ENCODE results near the gene MGMT. TPM values are rescaled to one million over a fixed set of nuclear protein-coding genes. Genes with fewer than 3 reads are reported as not detected.

The MGMT gene
- total RNA-seq, 4 donors from 2014 or later, result 10.9 to 37.7 (median 16.0) TPM

DNA sequence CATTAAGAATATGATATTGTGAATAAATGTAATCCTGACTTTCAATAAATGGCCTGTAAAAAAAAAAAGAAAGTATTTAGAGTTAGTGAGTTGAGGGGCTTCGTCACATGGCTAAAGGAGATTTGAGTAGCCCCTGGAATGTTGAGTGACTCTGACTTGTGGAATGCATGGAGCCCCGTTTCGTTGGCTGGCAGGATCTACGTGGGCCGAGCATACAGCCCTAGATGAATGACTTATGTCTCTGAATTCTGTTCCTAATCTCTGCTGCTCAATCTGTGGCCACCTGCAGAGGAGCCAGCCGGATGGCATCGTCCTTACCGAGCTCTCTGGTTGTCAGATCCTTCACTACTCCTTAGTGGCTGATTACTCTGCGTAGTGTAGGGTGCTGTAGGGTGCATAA lies 155.7 kb downstream of the MGMT start:
- Histone ChIP-seq H3K27ac (no peak overlapping the region), H3K4me1 (no peaks in the 10 kb centered on the region), H3K4me3 (no peak overlapping the region), H3K9me3 (no peaks in the 10 kb centered on the region), H3K36me3 (no peaks in the 10 kb centered on the region), H3K27me3 (no peaks in the 10 kb centered on the region)
- TF ChIP-seq, protein P1, sequence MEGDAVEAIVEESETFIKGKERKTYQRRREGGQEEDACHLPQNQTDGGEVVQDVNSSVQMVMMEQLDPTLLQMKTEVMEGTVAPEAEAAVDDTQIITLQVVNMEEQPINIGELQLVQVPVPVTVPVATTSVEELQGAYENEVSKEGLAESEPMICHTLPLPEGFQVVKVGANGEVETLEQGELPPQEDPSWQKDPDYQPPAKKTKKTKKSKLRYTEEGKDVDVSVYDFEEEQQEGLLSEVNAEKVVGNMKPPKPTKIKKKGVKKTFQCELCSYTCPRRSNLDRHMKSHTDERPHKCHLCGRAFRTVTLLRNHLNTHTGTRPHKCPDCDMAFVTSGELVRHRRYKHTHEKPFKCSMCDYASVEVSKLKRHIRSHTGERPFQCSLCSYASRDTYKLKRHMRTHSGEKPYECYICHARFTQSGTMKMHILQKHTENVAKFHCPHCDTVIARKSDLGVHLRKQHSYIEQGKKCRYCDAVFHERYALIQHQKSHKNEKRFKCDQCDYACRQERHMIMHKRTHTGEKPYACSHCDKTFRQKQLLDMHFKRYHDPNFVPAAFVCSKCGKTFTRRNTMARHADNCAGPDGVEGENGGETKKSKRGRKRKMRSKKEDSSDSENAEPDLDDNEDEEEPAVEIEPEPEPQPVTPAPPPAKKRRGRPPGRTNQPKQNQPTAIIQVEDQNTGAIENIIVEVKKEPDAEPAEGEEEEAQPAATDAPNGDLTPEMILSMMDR (IDR thresholded peaks at IDR 0.05), result no peak
- no peak for DNase-seq
- intact Hi-C loops (cut with DNase I; ENCODE audit: low total_unique reads), result no loop called here

DNA sequence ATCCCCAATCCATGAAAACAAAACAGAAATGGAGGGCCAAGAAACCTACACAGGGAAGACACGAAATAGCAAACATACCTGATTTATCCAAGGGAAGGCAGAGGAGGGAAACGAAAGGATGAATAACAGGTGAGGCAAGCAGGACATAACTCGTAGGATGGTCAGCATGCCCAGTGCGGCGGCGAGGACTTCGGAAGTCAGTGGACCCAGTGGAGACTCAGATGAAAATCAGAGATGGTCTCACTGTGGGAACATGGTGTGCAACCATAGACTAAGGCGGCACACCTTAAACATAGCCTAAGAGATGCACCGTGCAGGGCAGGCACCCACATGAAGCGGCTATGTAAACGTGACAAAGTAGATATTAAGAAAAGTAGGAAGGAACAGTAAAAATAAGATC lies 157.5 kb downstream of the MGMT start:
- H3K4me3 ChIP-seq, result no peak overlapping the region
- H3K36me3 ChIP-seq, result no peaks in the 10 kb centered on the region
- no peaks in the 10 kb centered on the region for H3K27me3 ChIP-seq
- H3K27ac ChIP-seq, result no peak overlapping the region
- intact Hi-C loops (cut with DNase I; ENCODE audit: low total_unique reads), result no loop called here
- no peak for DNase-seq
- no peaks in the 10 kb centered on the region for H3K4me1 ChIP-seq
- H3K9me3 ChIP-seq, result no peaks in the 10 kb centered on the region
- TF ChIP-seq POLR2A (IDR thresholded peaks at IDR 0.05), result no peak
- TF ChIP-seq, protein P1 (IDR thresholded peaks at IDR 0.05), result no peak

DNA sequence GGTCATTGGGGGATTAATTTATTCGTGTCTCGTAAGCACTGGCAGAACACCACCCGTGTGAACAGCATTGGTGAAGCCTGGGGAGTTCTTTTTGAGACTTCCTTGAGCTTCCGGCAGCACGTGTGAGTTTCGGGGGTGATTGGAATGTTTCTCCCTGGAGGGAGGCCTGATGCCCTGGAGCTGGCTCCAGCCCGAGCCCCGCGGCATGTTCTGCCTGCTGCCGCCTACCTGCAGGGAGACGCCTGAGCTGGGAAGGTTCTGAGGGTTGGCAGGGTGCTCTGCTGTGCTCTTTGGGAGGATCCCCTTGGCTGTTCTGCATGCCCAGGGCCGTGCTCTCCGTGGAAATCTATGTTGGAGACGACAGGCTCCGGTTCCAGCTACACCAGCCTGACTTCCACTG lies 159.3 kb downstream of the MGMT start:
- H3K4me1 ChIP-seq, result no peaks in the 10 kb centered on the region
- H3K36me3 ChIP-seq, result no peaks in the 10 kb centered on the region
- no peak for DNase-seq
- intact Hi-C loops (cut with DNase I; ENCODE audit: low total_unique reads), result no loop called here
- H3K9me3 ChIP-seq, result no peaks in the 10 kb centered on the region
- no peak overlapping the region for H3K27ac ChIP-seq
- H3K4me3 ChIP-seq, result no peak overlapping the region
- H3K27me3 ChIP-seq, result no peaks in the 10 kb centered on the region
- no peak for TF ChIP-seq POLR2A (IDR thresholded peaks at IDR 0.05)
- TF ChIP-seq, protein P1 (IDR thresholded peaks at IDR 0.05), result no peak

DNA sequence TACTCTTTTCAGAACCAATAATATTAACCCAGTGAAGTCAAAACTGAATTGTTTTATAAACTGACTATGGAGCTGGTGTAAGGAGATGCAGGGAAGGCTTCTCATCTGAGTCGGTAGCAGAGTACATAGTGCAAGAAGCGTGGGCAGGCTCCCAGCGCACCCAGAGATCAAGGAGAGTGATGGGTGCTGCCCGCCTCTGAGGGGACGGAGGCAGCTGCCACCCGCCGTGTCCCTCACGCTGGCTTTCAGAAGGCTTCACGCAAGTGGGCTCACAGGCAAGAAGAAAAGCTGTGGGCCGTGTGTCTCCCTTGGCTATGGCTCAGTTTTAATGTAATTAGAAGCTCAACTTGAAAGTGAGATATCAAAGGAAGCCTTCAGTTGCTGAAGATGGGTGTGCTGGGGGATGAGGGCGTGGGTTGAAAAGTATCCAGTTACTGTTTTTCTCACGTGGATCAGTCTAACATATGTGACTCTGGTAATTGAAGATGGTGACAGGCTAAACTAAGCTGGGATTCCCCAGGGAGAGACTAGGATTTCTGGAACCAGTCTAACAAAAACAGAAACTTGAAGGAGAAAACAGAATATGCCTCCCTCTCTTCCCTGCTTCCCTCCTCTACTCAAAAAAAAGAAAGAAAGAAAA lies 159.9 kb downstream of the MGMT start:
- TF ChIP-seq, protein P1 (IDR thresholded peaks at IDR 0.05), result no peak
- no peak for TF ChIP-seq POLR2A (IDR thresholded peaks at IDR 0.05)
- Histone ChIP-seq H3K9me3 (no peaks in the 10 kb centered on the region), H3K36me3 (no peaks in the 10 kb centered on the region), H3K4me3 (no peak overlapping the region), H3K27me3 (no peaks in the 10 kb centered on the region), H3K4me1 (no peaks in the 10 kb centered on the region), H3K27ac (no peak overlapping the region)
- intact Hi-C loops (cut with DNase I; ENCODE audit: low total_unique reads), result no loop called here
- no peak for DNase-seq

DNA sequence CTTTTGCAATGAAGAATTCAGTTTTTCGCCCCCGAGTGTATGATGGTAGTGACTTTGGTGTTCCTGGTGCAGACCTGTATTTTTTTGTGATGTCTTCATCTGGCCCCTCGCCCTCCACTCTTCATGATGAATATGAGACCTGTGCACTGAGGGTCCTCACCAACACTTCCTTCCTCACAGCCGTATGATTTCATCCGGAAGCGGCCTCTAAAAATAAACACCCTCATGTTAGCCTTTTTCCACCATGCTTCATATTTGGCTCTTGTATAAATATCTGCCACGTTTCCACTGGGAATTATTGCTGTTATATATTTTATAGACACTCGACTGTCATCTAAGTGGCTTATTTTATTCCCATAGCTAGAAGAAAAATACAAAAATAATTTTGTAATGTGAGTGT lies 160.4 kb downstream of the MGMT start:
- no peaks in the 10 kb centered on the region for H3K36me3 ChIP-seq
- no peak for DNase-seq
- intact Hi-C loops (cut with DNase I; ENCODE audit: low total_unique reads), result no loop called here

More for the DNA sequence above, 160.4 kb downstream of the MGMT start:
- Histone ChIP-seq H3K4me3 (no peak overlapping the region), H3K27ac (no peak overlapping the region), H3K27me3 (no peaks in the 10 kb centered on the region), H3K9me3 (no peaks in the 10 kb centered on the region), H3K4me1 (no peaks in the 10 kb centered on the region)
- TF ChIP-seq POLR2A (IDR thresholded peaks at IDR 0.05), result no peak
- TF ChIP-seq, protein P1 (IDR thresholded peaks at IDR 0.05), result no peak
